ENCODE results near the gene COX8A. TPM values are rescaled to one million over a fixed set of nuclear protein-coding genes. Genes with fewer than 3 reads are reported as not detected.
A peak's percentile ranks its signal among the peaks of the same experiment; 100 is the strongest.

Gene COX8A
- total and polyA plus RNA-seq, 2 of the 8 experiments (the other 6 are each of a cell fraction or from before 2014, with no cell fraction given), result 365 to 1,720 TPM

DNA sequence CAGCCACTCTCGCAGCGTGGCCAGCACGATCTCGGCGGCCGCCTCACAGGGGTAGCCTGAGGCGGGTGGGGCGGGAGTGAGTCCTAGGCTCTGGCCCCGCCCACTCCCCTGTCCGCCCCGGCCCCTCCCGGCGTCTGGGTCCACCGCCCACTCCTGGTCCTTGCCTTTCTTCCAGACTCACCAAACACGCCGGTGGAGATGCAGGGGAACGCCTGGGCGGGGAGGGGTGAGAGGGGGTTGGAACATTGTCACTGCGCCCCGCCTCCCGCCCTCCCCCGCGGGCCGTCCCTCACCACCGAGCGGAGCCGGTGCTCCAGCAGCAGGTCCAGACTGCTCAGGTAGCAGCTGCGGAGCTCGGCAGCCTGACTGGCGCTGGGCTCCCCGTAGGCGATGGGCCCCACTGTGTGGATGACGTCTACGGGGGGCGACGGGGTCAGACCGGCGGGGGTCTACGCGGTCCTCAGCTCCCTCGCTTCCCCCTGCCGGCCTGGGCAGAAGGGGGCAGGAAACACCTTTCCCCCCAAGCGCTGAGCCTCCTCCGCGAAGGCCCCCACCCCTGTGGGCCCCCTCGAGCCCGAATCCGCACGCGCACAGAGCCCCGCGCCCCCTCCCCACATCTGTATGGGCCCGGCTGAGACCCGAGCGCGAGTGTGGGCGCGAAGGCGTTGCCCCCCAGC is 25.1 kb downstream of the COX8A start (continued):
- TF ChIP-seq ATF2 (IDR thresholded peaks at IDR 0.05; ENCODE audit: low read length) (no peak), TAF1 (IDR thresholded peaks at IDR 0.05; ENCODE audit: low read depth, low read length) (peak; percentile 18; the same call in 1 of the 2 replicates), EZH2 (IDR thresholded peaks at IDR 0.05; ENCODE audit: low read depth, low read length, severe bottlenecking) (no peak), TCF12 (IDR thresholded peaks at IDR 0.05; ENCODE audit: low read depth, low read length) (no peak), NRF1 (IDR thresholded peaks at IDR 0.05; ENCODE audit: low read depth, low read length) (no peak), CREB1 (IDR thresholded peaks at IDR 0.05) (peak; percentile 87)
